COLO829 (cell line): ENCODE data around the gene GAB4.

ENCODE experiments used
- DNase-seq: peaks from one replicate; pipeline ENCODE4 v3.0.0; 2012; ENCODE audit warnings: low spot score

The GAB4 gene

GRCh38 chr22:16988257-16988656 is 19.8 kb downstream of the GAB4 start:
- no peak for DNase-seq

- no peak for DNase-seq
These were observed 20.2 kb downstream of the GAB4 start for GRCh38 chr22:16987822-16988221.

- no peak for DNase-seq
These were observed 32.7 kb downstream of the GAB4 start for GRCh38 chr22:16975155-16975885.

- DNase-seq = no peak
These were observed 33.5 kb downstream of the GAB4 start for GRCh38 chr22:16974298-16975084.

- DNase-seq = no peak
These were observed 34.3 kb downstream of the GAB4 start for GRCh38 chr22:16973591-16974297.

GRCh38 chr22:16972311-16972710 is 35.7 kb downstream of the GAB4 start:
- DNase-seq = no peak

- peak; percentile 37 for DNase-seq
These were observed 37.6 kb downstream of the GAB4 start for GRCh38 chr22:16970446-16970845.

GRCh38 chr22:16969508-16970327 is 38.3 kb downstream of the GAB4 start:
- no peak for DNase-seq

GRCh38 chr22:16968218-16968595 is 39.8 kb downstream of the GAB4 start:
- no peak for DNase-seq

GRCh38 chr22:16967453-16968217 is 40.4 kb downstream of the GAB4 start:
- DNase-seq = no peak

GRCh38 chr22:16966251-16966650 is 41.8 kb downstream of the GAB4 start:
- DNase-seq = no peak

- no peak for DNase-seq
These were observed 42.5 kb downstream of the GAB4 start for GRCh38 chr22:16965560-16965959.

- DNase-seq = no peak
These were observed 42.9 kb downstream of the GAB4 start for GRCh38 chr22:16965083-16965482.

GRCh38 chr22:16964366-16964765 is 43.7 kb downstream of the GAB4 start:
- no peak for DNase-seq

GRCh38 chr22:16963189-16963945 is 44.7 kb downstream of the GAB4 start:
- DNase-seq = no peak

GRCh38 chr22:16962501-16962900 is 45.5 kb downstream of the GAB4 start:
- DNase-seq = no peak

GRCh38 chr22:16961477-16962186 is 46.4 kb downstream of the GAB4 start:
- DNase-seq = no peak

GRCh38 chr22:16960884-16961249 is 47.2 kb downstream of the GAB4 start:
- no peak for DNase-seq

- DNase-seq = no peak
These were observed 47.7 kb downstream of the GAB4 start for GRCh38 chr22:16960220-16960883.
